Activated T-cell treated with anti-CD3 and anti-CD28 coated beads for 48 hours (primary cell): ENCODE results near the gene RASD1.
A peak's percentile ranks its signal among the peaks of the same experiment; 100 is the strongest.

Experiments used
- DNase-seq: peaks from one replicate; pipeline ENCODE4 v3.0.0-alpha.2; 2020; ENCODE audit warnings: low read depth

Gene RASD1, protein sequence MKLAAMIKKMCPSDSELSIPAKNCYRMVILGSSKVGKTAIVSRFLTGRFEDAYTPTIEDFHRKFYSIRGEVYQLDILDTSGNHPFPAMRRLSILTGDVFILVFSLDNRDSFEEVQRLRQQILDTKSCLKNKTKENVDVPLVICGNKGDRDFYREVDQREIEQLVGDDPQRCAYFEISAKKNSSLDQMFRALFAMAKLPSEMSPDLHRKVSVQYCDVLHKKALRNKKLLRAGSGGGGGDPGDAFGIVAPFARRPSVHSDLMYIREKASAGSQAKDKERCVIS

DNA sequence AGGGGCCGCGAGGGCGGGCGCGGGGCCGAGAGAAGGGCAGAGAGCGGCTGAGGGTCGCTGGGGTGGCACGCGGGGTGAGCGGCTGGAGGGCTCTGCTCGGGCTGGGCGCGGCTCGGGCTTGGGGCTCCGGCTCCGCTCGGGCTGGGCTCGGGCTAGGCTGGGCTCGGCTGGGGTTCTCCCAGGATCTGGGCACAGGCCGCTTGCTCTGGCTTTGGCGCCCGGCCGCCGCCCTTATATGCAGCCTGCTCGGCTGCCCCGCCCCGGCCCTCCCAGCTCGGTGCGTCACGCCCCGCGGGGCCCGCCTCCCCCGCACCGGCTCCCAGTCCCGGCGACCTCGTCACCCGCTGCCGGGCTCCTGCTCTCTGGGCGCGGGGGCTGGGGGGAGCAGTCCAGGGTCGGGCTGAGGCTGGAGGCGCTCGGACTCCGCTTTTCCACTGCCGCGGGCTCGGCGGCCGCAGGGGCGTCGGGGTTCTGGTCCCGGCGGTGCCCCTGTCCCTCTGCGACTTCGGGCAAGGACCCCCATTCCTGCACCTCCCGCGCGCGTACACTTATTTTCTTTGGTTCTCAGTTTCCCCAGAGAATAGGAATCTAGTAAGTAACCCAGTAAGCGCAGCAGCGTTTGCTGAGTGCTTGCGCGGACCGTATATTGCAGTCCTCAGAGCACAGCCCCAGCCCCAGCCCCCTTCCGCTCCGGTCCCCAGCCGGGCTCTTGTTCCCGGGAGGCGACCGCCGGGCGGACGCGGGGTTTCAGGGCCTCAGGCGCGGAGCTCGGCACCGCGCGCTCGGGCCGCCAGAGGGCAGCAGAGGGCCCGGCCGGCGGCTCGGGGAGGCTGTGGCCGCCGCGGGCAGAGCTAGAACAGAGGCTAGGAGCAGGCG lies at the start of gene RASD1:
Gene RASD1 (minus strand): TSS at position 207 of the 876 bp plus-strand sequence. CDS start 214 bp downstream, outside the sequence.
- peak; percentile 85 for DNase-seq

DNA sequence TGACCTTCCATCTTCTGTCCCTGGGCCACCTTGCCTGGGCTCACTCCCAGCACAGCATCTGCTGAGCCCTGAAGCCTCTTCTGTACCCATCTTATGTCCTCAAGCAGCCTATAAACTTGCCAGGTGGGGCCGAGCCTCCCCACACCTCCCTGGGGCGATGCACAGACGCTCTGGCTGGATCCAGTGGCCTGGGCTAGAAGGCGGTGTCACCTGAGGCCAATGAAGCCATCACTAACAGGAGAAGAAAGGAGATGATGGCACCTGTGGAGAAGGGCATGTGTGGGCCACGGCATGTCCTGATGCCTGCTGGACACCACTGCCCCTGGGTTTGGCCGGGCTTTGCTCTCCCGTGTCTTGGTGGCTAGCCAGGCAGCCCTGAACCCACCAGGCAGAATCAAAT lies 49.8 kb upstream of the RASD1 start:
- DNase-seq = no peak

DNA sequence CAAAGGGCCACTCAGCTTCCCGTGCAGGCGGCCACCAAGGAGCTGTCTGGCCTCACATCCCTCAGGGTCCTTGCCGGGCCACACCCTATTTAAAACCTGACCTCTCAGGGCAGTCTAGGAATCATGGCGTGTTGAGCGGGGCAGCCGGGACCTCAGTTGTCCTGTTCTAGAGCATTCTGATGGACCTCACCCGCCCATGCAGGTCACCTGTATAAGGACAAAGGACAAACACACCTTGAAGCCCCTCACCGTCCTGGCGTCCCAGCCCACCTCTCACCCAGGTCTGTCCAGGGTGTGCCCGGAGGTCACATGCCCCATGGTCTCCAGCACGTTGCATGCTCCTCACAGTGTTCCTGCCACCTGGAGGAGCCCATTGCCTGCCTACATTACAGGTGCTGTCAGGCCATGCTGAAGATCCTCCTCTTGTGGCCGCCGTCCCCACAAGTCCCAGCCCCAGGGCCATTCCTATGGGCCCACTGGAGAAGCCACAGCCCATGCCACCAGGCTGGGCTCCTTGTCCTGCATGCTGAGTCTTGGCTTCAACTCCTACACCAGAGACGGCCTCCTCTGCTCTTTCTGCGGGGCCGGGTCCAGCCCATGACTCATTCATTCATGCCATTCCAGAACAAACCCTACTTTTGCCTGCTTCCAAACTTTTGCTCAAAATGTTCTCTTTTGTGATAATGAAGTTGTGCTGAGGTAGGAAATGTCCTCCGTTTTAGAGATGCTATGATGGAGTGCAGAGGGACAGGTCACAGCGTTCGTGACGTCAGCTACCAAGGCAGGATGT lies 49.0 kb upstream of the RASD1 start:
- DNase-seq = no peak

DNA sequence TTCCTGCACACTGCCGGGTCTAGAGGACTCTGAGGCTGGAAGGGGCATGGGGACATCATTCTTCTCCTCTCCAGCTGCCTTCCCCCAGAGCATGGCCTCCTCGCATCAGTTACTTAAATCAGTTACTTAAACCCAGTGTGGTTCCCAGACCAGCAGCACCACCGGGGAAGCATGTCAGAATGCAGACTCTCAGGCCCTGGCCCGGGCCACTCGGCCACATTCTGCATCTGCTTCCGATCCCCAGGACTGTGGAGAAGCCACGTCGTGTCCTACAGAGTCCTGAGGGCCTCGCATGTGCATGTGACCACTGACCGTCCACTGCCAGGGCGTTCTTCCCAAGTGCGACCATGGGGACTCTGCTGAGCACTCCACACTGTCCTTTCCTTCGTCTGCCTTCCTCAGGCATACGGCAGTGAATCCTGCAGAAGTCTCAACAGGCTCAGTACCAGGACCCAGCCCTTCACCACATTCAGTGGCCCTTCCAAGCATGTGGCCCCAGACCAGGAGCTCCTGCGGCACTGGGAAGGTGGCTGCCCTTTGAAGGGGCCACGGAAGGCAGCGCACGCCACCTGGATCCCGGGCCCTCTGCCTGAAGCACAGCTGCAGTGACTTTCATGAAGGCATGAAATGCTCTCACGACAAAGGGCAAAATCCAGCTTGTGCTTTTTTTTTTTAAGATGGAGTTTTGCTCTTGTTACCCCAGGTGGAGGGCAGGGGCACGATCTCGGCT lies 46.9 kb upstream of the RASD1 start:
- DNase-seq = no peak

DNA sequence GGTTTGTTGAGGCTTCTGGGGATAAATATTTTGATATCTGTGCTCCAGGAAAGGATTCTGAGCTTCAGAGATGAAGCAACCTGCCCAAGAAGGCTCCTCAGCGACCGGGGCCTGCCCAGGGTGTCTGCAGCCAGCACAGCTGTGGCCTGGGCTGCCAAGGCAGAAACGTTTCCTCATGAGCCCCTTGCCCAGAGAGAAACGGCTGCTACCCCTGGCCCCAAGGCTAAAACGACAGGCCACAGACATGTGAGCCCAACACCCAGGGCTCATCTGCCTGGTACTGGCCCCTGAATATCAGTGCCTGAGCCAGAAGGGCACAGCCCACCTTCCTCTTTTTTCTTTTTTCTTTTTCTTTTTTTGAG lies 45.4 kb upstream of the RASD1 start:
- DNase-seq = no peak

DNA sequence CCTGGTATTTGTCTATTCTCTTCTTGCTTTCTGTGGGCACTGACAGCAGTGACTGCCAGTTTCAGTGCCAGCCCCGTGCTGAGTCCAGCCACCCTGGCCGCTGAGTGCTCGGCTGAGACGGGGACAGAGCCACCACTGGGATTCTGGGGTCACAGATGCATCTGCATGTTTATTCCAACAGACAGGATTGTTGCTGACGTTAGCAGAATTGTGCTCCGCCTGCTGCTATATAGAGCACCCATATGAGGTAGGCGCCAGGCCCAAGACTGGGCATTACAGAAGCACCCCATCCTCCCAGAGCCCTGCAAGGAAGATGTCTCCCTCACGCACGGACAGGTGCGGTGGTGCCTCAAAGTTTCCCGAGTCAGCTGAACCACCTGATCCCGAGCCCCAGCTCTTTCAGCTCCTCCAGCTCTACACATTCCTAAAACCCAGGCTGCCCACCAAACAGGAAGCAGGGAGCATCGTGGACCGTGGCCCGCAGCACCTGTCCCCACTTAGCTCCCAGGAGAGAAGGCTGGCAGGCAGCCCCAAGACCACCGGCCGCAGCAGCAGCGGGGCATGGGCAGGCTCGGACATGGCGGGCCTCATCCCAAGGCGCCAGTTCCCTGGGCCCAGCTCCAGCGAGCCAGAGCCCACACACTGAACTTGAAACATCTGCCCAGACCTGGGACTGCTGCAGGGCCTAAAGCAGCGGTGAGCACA lies 44.9 kb upstream of the RASD1 start:
- no peak for DNase-seq

DNA sequence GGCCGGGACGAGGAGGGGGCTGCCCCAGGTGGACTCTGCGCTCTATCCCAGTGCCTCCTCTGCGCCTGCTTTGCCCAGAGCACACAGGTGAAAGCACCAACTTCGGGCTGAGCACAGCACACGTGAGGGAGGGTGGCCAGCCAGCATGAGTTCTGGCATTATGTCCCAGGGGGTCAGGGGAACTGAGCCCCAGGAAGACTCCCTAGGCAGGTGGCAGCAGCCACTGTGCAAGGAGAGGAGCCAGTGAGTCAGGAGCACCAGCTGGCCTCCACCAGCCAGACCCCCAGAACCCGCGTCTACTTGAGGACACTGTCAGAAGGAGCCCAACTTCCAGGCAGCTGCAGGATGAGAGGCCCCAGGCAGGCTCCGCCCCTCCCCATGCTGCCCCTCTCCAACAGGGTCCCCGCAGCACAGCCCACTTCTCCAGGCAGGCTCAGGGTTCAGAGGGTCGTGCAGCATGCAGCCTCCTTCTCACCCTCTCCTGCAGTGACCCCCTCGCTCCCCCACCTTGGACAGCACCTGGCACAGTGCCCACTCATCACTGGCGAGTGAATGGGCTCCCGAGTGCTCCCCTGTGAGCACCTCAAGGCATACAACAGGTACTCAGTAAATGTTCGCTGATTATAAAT lies 44.2 kb upstream of the RASD1 start:
- no peak for DNase-seq

DNA sequence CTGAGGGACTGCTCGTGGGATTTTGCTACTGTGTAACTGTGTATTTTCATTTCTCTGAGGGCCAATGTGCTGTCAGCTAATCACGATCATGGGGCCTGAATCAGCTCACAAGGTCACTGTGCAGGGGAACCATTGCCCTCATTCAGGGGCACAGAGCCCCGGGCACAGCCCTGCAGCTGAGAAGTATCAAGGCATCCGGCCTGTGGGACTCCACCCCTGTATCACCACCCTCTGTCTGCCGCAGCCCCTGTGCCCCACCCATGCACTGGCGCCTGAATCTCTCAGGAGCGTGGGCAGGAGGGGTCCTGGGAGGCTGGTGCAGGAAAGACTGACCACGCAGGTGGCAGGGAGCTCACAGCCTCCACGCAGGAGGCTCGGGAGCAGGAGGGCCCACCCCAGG lies 43.4 kb upstream of the RASD1 start:
- no peak for DNase-seq

DNA sequence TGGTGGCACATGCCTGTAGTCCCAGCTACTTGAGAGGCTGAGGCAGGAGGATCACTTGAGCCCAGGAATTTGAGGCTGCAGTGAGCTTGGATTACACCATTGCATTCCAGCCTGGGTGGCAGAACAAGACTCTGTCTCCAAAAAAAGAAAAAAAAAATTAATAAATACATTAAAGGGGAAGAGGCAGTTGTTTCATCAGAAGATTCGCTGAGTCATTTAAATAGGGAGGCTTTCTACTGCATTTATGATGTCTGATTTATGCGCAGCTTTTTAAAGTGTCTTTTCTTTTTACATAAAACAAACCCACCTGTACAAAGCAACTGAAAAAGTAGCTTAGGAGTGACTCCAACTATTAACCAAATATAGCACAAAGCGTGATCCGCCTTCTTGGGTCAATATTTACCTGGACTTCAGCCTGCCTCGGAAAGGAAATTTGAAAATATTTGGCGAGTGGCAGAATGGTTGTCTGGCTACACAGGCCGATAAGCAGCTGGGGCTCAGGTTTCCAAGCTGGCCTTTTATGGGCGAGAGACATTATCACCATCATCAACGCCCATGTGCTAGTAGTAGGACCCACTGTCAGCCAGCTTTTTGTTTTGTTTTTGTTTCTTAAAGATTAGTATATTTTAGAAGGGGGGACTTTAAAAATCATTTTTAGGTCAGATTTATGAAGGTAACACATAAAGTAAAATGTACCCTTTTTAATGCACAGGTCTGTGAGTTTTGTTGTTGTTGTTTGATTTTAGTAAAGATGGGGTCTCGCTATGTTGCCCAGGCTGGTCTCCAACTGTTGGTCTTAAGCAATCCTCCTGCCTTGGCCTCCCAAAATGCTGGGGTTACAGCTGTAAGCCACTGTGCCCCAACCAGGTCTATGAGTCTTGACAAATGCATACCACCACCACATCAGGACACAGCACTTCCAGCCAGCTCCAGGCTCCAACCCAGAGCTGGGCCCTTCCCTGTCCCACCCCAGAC lies 42.5 kb upstream of the RASD1 start:
- DNase-seq = no peak

DNA sequence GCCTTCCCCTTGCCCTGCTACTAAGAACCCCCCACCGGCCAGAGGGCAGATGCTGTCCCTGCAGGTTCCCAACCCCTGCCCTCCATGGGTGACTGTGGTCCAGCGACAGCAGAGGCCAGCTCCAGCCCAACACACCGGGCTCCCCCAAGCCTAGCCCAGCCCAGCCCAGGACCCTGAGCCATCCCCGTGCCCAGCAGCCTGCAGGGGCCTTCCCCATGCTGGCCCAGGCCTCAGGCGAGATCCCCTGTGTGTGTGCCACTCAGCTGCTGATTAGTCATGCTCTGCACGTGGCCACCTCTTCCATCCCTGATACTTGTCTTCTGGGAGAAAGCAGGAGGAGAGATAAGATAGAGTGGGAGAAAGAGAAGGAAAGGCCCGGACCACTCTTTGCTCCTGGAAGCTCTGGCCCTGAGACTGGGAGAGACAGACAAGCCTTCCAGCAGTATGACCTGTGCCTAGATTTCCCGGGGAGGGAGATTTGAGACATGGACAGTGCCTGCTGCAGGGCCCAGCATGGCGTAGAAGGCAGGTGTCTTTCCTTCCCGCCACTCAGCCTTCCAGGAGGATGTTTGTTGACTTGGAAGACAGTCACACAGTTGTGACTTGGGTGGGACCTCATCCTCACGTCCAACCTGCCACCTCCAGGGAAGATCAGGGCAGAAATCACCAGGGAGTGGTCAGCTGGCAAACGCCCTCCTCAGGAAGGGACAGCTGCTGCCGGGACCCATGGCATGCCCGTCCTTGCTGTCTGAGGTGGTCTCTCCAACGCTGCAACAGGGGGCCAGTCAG lies 41.3 kb upstream of the RASD1 start:
- DNase-seq = no peak

DNA sequence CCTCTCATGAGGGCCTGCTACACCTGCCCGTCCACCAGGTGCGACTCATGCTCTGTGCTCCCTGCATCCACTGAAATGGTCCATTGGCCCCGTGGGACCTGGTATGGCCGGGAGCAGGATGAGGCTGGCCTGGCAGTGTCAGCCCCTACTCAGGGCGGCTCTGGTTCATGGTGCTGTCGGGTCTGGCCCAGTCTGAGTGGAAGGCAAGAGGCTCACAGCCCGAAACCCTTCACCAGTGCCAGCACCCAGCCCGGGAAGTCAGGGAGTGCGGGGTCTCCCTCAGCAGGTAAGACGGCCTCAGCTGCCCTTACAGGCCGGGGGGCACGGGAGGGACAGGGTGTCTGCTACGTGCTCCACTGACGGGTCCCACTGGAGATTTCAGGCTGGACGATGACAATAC lies 40.5 kb upstream of the RASD1 start:
- no peak for DNase-seq

DNA sequence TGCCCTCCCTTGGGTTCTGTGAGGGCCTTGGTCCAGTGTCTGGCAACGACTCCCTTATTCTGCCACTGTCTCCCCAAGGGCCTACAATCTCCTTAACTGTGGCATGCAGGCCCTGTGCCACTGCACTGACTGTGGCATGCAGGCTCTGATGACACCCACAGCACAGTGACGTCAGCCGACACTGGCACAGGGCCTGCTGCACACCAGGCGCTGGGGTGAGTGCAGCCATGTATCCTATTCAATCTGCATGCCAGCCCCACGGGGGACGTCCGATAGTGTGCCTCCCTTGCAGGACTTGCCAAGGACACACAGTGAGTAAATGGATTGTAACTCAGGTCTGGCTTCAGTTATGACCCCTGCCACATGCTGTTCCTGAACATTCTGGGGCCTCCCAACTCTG lies 39.8 kb upstream of the RASD1 start:
- DNase-seq = no peak

DNA sequence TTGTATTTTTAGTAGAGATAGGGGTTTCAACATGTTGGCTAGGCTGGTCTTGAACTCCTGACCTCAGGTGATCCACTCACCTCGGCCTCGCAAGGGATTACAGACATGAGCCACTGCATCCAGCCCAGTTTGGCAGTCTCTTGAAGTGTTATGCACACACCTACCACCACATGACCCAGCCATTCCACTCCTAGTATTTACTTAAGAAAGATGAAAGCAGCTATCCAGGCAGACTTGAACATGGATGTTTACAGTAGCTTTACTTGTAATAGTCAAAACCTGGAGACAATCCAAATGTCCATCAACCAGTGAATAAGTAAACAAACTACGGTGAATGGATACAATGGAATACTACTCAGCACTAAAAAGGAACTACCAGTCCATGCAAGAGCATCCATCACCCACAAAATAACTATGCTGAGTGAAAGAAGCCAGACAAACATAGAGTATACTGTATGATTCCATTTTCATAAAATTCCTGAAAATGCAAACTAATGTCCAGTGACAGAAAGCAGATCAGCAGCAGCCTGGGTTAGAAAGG lies 37.8 kb upstream of the RASD1 start:
- no peak for DNase-seq

DNA sequence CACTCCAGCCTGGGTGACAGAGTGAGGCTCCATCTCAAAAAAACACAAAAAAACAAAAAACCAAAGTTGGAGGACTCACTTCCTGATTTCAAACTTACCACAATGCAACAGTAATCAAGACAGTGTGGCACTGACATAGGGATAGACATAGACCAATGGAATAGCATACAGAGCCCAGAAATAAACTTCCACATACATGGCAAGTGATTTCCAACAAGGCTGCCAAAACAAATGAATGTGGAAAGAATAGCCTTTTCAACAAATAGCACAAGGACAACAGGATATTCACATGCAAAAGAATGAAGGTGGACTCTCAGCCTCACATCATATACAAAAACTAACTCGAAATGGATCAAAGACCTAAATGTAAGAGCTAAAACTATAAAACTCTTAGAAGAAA lies 36.8 kb upstream of the RASD1 start:
- no peak for DNase-seq

DNA sequence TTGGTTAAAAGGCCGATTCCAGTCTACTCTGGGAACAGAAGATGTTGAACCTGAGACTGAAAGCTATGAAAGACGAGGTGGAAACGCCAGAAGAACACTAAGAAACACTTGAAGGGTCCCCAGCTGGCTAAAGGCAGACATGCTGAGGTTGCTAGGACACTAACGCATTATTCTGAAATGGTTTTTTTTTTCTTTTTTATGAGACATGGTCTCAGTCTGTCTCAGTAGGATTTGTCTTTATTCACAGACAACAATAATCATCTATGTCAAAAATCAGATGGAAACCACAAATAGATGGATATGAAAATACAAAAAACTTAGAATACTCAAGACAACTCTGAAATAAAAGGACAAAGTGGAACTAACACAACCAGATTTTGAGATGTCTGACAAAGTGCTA lies 35.0 kb upstream of the RASD1 start:
- DNase-seq = no peak

DNA sequence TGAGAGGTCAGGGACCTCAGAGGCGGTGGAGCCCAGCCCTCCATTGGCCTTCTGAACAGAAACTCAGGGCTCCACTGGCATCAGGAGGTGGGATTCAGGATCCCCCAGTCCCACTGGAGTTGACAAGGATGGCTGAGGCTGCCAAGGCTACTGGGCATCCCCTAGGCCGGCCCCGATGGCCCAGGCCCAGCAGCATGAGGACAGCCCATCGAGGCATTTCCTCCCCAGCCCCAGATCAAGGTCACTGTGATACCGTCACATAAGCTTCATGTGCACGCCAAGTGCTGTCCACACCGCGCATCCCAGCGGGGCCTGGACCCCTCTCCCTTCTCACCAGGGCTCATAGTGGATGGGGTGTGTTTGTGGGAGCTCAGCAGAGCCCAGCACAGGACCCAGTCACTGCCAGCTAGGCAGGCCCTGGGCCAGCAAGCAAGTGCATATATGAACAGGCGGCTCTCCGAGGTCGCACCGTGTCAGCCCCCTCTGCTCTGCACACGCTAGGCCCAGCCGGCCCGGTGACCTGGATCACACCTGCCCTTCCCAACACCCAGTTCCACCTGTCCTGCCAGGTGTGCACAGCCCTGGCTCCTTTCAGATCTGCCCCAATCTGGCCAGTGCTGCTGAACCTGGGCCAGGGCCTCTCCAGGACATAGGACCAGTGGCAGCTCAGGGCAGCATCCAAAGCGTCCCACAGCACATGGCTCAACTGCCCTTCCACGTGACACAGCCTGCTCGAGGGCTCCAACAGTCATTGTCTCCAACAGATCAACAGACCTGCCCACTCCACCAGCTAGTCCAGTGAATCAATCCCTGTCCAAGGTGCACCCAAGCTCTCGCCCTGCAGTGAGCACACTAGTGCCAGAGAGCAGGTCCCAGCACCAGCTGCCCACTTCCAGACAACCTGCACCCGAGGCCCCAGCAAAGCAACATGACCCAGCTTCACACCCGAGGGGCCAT lies 32.8 kb upstream of the RASD1 start:
- DNase-seq = no peak

DNA sequence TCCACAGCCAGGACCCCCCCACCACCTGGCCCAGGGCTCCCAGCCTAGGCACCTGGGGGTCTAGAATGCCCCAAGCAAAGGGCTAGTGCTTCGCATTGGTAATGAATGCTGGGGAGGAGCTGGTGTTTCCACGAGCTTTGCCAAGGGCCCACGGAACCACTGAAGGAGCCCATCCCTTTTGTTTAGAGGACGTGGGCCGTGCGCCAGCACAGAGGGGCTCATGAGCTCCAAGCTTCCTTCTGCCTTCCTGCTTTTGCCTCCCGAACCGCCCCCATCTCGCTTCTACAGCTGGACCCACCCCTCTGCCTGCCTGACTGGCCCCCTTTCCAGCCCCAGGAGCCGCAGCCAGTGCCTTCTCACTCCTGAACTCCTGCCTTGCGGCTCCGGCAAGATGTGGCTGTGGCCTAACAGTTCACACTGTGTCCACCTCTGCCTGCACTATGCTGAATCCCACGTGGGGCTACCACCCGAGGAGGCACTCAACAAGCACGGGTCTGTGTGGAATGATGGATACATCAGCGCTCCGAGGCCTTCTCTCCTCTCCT lies 31.8 kb upstream of the RASD1 start:
- no peak for DNase-seq
